ENCODE data around the gene PGLYRP1. TPM values are rescaled to one million over a fixed set of nuclear protein-coding genes. Genes with fewer than 3 reads are reported as not detected.

PGLYRP1 gene
- total RNA-seq, 1 donor from 2014 or later = not detected

DNA sequence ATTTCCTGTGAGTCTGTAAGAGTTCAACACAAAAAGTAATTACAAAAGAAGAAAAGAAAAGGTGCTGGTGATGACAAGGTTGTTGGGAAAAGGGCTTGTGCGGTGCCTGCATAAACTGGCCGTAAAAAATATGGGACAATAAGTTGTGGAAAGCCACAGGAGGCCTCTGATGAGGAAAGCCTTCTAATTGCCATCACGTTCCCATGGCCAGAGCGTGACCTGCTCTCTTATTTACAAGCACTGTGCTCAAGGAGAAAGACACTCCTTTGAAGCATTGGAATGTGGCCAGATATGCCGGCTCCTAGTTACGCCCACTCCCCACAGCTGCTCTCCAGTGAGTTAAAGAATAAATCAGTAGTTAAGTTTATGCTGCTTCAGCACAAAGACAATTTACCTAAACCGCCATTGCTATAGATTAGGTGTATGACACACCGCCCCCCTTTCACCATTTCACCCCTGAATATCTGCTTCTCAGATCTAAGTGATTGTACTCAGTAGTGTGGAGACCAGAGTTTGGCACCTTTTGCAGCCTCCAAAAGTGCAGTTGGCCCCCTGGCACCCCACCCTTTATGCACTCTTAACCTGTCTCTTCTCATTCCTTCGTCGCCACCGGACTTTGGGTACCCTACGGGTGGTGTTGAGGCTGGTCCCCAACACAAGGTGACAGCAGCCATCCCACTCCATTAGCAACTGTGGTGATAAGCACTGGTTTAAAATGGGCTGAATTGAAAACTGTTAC is 8.1 kb upstream of the PGLYRP1 start:
- Mint-ChIP-seq H3K27me3 (ENCODE audit: insufficient read depth, low read depth) (peaks cover 8% of the 10 kb centered on the region), H3K36me3 (peaks cover 1% of the 10 kb centered on the region), H3K9me3 (peaks cover 3% of the 10 kb centered on the region), H3K27ac (peak overlapping the region; percentile 34), H3K4me3 (no peak overlapping the region), H3K4me1 (peaks cover 18% of the 10 kb centered on the region)
- H3K9me3 ChIP-seq (ENCODE audit: low read depth) = no peaks in the 10 kb centered on the region
- no peaks in the 10 kb centered on the region for H3K4me1 ChIP-seq
- H3F3A ChIP-seq (ENCODE audit: low read depth) = no peaks in the 10 kb centered on the region
- H3K27me3 ChIP-seq = no peaks in the 10 kb centered on the region
- H3K79me2 ChIP-seq (ENCODE audit: low read depth) = no peaks in the 10 kb centered on the region
- no peaks in the 10 kb centered on the region for H4K20me1 ChIP-seq (ENCODE audit: low read depth)
- H2AFZ ChIP-seq (replicated peaks) = no peak overlapping the region
- no peak overlapping the region for H3K27ac ChIP-seq
- no peak overlapping the region for H3K9ac ChIP-seq
- no peak for DNase-seq (ENCODE audit: low spot score)
- H3K36me3 ChIP-seq = no peaks in the 10 kb centered on the region
- H3K4me2 ChIP-seq = no peak overlapping the region
- no peak overlapping the region for H3K4me3 ChIP-seq
- TF ChIP-seq, protein P1, sequence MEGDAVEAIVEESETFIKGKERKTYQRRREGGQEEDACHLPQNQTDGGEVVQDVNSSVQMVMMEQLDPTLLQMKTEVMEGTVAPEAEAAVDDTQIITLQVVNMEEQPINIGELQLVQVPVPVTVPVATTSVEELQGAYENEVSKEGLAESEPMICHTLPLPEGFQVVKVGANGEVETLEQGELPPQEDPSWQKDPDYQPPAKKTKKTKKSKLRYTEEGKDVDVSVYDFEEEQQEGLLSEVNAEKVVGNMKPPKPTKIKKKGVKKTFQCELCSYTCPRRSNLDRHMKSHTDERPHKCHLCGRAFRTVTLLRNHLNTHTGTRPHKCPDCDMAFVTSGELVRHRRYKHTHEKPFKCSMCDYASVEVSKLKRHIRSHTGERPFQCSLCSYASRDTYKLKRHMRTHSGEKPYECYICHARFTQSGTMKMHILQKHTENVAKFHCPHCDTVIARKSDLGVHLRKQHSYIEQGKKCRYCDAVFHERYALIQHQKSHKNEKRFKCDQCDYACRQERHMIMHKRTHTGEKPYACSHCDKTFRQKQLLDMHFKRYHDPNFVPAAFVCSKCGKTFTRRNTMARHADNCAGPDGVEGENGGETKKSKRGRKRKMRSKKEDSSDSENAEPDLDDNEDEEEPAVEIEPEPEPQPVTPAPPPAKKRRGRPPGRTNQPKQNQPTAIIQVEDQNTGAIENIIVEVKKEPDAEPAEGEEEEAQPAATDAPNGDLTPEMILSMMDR (IDR thresholded peaks at IDR 0.05) = no peak
- TF ChIP-seq EZH2 (IDR thresholded peaks at IDR 0.05) = no peak

DNA sequence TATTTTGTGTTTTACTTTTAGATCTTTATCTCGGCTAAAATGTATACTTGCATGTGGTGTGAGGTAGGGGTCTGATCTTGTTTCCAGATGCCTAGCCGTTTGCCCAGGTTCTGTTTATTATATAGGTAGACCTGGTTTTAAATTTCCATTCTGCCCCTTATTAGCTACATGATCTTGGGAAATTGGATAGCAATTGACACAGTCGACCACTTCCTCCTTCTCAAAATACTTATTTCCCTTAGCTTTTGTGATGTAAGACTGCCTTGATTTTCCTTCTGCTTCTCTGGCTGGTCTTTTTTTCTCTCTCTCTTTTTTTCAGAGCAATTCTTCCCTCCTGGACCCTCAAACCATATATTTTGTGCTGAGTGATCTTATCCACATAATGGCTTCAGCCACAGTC is 3.0 kb upstream of the PGLYRP1 start:
- no peaks in the 10 kb centered on the region for H3K4me1 ChIP-seq
- no peak for DNase-seq (ENCODE audit: low spot score)
- no peaks in the 10 kb centered on the region for H3K36me3 ChIP-seq
- no peaks in the 10 kb centered on the region for H3K27me3 ChIP-seq
- TF ChIP-seq, protein P1 (IDR thresholded peaks at IDR 0.05) = no peak
- TF ChIP-seq EZH2phosphoT487 (IDR thresholded peaks at IDR 0.05) (no peak), EZH2 (IDR thresholded peaks at IDR 0.05) (no peak)
- no peak overlapping the region for H3K4me3 ChIP-seq
- H3K9me3 Mint-ChIP-seq = peaks cover 6% of the 10 kb centered on the region
- H3K27ac ChIP-seq = no peak overlapping the region
- H3K4me2 ChIP-seq = no peak overlapping the region
- H3K9ac ChIP-seq = no peak overlapping the region
- peaks cover 11% of the 10 kb centered on the region for H3K4me1 Mint-ChIP-seq
- H3K79me2 ChIP-seq (ENCODE audit: low read depth) = no peaks in the 10 kb centered on the region
- H3F3A ChIP-seq (ENCODE audit: low read depth) = no peaks in the 10 kb centered on the region
- no peaks in the 10 kb centered on the region for H4K20me1 ChIP-seq (ENCODE audit: low read depth)
- peaks cover 2% of the 10 kb centered on the region for H3K36me3 Mint-ChIP-seq
- H3K27me3 Mint-ChIP-seq (ENCODE audit: insufficient read depth, low read depth) = peaks cover 6% of the 10 kb centered on the region
- no peak overlapping the region for H3K27ac Mint-ChIP-seq
- no peak overlapping the region for H2AFZ ChIP-seq (replicated peaks)
- H3K4me3 Mint-ChIP-seq = no peak overlapping the region
- no peaks in the 10 kb centered on the region for H3K9me3 ChIP-seq (ENCODE audit: low read depth)

DNA sequence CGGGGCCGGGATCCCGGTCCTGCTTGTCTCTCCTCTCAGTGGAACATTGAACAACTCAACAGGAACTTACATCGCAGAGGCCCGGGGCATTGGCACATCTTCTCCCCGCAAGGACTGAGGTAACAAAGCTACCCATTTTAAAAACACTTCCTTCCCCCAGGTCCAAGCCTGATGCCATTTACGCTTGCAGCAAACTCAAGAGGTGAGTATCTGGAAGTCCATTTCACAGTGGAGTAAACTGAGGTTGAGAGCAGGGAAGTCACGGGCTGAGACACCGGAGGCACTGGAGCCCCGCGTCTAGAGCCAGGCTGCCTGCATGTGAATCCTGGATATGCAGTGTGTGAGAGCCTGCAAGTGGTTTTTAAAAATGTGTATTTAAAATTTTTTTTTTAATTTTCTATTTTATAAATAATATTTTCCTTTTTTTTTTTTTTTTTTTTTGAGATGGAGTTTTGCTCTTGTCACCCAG is 492 bp upstream of the PGLYRP1 start:
- H3K9me3 ChIP-seq (ENCODE audit: low read depth) = no peaks in the 10 kb centered on the region
- H3K27ac ChIP-seq = no peak overlapping the region
- H3K36me3 Mint-ChIP-seq = peaks cover 4% of the 10 kb centered on the region
- H3K36me3 ChIP-seq = no peaks in the 10 kb centered on the region
- no peak overlapping the region for H3K27ac Mint-ChIP-seq
- H3K4me2 ChIP-seq = no peak overlapping the region
- H3K27me3 Mint-ChIP-seq (ENCODE audit: insufficient read depth, low read depth) = peaks cover 2% of the 10 kb centered on the region
- H4K20me1 ChIP-seq (ENCODE audit: low read depth) = no peaks in the 10 kb centered on the region
- no peak overlapping the region for H3K4me3 Mint-ChIP-seq
- no peaks in the 10 kb centered on the region for H3K79me2 ChIP-seq (ENCODE audit: low read depth)
- no peaks in the 10 kb centered on the region for H3K4me1 ChIP-seq
- peaks cover 6% of the 10 kb centered on the region for H3K9me3 Mint-ChIP-seq
- DNase-seq (ENCODE audit: low spot score) = no peak
- H3K4me1 Mint-ChIP-seq = no peaks in the 10 kb centered on the region
- H3K4me3 ChIP-seq = no peak overlapping the region
- no peak for TF ChIP-seq EZH2phosphoT487 (IDR thresholded peaks at IDR 0.05)
- TF ChIP-seq, protein P1 (IDR thresholded peaks at IDR 0.05) = no peak
- no peak for TF ChIP-seq EZH2 (IDR thresholded peaks at IDR 0.05)
- no peak overlapping the region for H2AFZ ChIP-seq (replicated peaks)
- H3K27me3 ChIP-seq = no peaks in the 10 kb centered on the region
- no peaks in the 10 kb centered on the region for H3F3A ChIP-seq (ENCODE audit: low read depth)
- H3K9ac ChIP-seq = no peak overlapping the region

Data from neural progenitor cell (in vitro differentiated cells).